ENCODE results near the gene CENPO. TPM values are rescaled to one million over a fixed set of nuclear protein-coding genes. Genes with fewer than 3 reads are reported as not detected.
"Not testable (repeated sequence)": the region's sequence is repeated elsewhere in the genome, so short reads cannot be mapped to it uniquely, and the experiment has no call there.

Gene CENPO
- total and polyA plus RNA-seq, 2 experiments from 2014 or later = 9.7 to 14.6 TPM

GRCh38 chr2:24834733-24835395 lies 41.6 kb downstream of the CENPO start:
- 94% methylated on average over 19 of the region's 20 CpGs for WGBS (ENCODE audit: low lambda C conversion rate, missing lambda C conversion rate)
- DNase-seq (ENCODE audit: low spot score) = no peak
- Histone ChIP-seq H3K4me1 (ENCODE audit: insufficient read depth) (no peaks in the 10 kb centered on the region), H3K9me2 (replicated peaks; ENCODE audit: insufficient read depth) (no peaks in the 10 kb centered on the region), H3K4me3 (no peak overlapping the region), H3K4me2 (no peak overlapping the region), H2AFZ (no peak overlapping the region), H4K20me1 (ENCODE audit: insufficient read depth, poor library complexity, severe bottlenecking) (no peaks in the 10 kb centered on the region), H3K27me3 (no peaks in the 10 kb centered on the region), H3K36me3 (replicated peaks; ENCODE audit: insufficient read depth, low read depth) (no peaks in the 10 kb centered on the region), H3K79me2 (no peaks in the 10 kb centered on the region), H3K9me3 (ENCODE audit: low read depth) (no peaks in the 10 kb centered on the region), H3K27ac (no peak overlapping the region)
- TF ChIP-seq CTCF (IDR thresholded peaks at IDR 0.05; ENCODE audit: poor library complexity) (no peak), EZH2 (IDR thresholded peaks at IDR 0.05; ENCODE audit: borderline replicate concordance) (no peak), EZH2phosphoT487 (IDR thresholded peaks at IDR 0.05; ENCODE audit: low read depth, severe bottlenecking, unreplicated experiment) (no peak)

GRCh38 chr2:24835411-24835810 lies 42.2 kb downstream of the CENPO start:
- H3K79me2 ChIP-seq; H3K4me3 ChIP-seq; H3K9me3 ChIP-seq (ENCODE audit: low read depth); H4K20me1 ChIP-seq (ENCODE audit: insufficient read depth, poor library complexity, severe bottlenecking); H3K27ac ChIP-seq; H3K36me3 ChIP-seq (replicated peaks; ENCODE audit: insufficient read depth, low read depth); H3K4me2 ChIP-seq; H3K27me3 ChIP-seq; H2AFZ ChIP-seq; DNase-seq (ENCODE audit: low spot score); H3K4me1 ChIP-seq (ENCODE audit: insufficient read depth); H3K9me2 ChIP-seq (replicated peaks; ENCODE audit: insufficient read depth): not testable (repeated sequence)
- 90% methylated on average over 8 of the region's 8 CpGs for WGBS (ENCODE audit: low lambda C conversion rate, missing lambda C conversion rate)

GRCh38 chr2:24836206-24836605 lies 43.0 kb downstream of the CENPO start:
- no peak for DNase-seq (ENCODE audit: low spot score)
- Histone ChIP-seq H3K4me2 (no peak overlapping the region), H3K27ac (no peak overlapping the region), H4K20me1 (ENCODE audit: insufficient read depth, poor library complexity, severe bottlenecking) (no peaks in the 10 kb centered on the region), H3K4me3 (no peak overlapping the region), H3K36me3 (replicated peaks; ENCODE audit: insufficient read depth, low read depth) (no peaks in the 10 kb centered on the region), H3K27me3 (no peaks in the 10 kb centered on the region), H3K9me3 (ENCODE audit: low read depth) (no peaks in the 10 kb centered on the region), H2AFZ (no peak overlapping the region), H3K79me2 (no peaks in the 10 kb centered on the region), H3K9me2 (replicated peaks; ENCODE audit: insufficient read depth) (no peaks in the 10 kb centered on the region), H3K4me1 (ENCODE audit: insufficient read depth) (no peaks in the 10 kb centered on the region)
- TF ChIP-seq CTCF (IDR thresholded peaks at IDR 0.05; ENCODE audit: poor library complexity) = no peak
- no peak for TF ChIP-seq EZH2 (IDR thresholded peaks at IDR 0.05; ENCODE audit: borderline replicate concordance)
- TF ChIP-seq EZH2phosphoT487 (IDR thresholded peaks at IDR 0.05; ENCODE audit: low read depth, severe bottlenecking, unreplicated experiment) = no peak
- 93% methylated on average over 8 of the region's 8 CpGs for WGBS (ENCODE audit: low lambda C conversion rate, missing lambda C conversion rate)

GRCh38 chr2:24836706-24837105 lies 43.5 kb downstream of the CENPO start:
- Histone ChIP-seq H3K9me3 (ENCODE audit: low read depth) (no peaks in the 10 kb centered on the region), H3K79me2 (no peaks in the 10 kb centered on the region), H3K4me2 (no peak overlapping the region), H3K27ac (no peak overlapping the region), H3K4me3 (no peak overlapping the region), H3K27me3 (no peaks in the 10 kb centered on the region), H3K36me3 (replicated peaks; ENCODE audit: insufficient read depth, low read depth) (no peaks in the 10 kb centered on the region), H3K4me1 (ENCODE audit: insufficient read depth) (no peaks in the 10 kb centered on the region), H2AFZ (no peak overlapping the region), H3K9me2 (replicated peaks; ENCODE audit: insufficient read depth) (no peaks in the 10 kb centered on the region), H4K20me1 (ENCODE audit: insufficient read depth, poor library complexity, severe bottlenecking) (no peaks in the 10 kb centered on the region)
- DNase-seq (ENCODE audit: low spot score) = no peak
- 96% methylated on average over 9 of the region's 9 CpGs for WGBS (ENCODE audit: low lambda C conversion rate, missing lambda C conversion rate)
- TF ChIP-seq EZH2 (IDR thresholded peaks at IDR 0.05; ENCODE audit: borderline replicate concordance) (no peak), EZH2phosphoT487 (IDR thresholded peaks at IDR 0.05; ENCODE audit: low read depth, severe bottlenecking, unreplicated experiment) (no peak), CTCF (IDR thresholded peaks at IDR 0.05; ENCODE audit: poor library complexity) (no peak)
